Natural killer cell (primary cell): ENCODE data around the gene CCDC38. TPM values are rescaled to one million over a fixed set of nuclear protein-coding genes. Genes with fewer than 3 reads are reported as not detected.

Experiments used
- ATAC-seq, 3 donors: fragments of 150-1000 bp in 2 of 3; fragments of 200-7000 bp in 1 of 3; cut with Tn5 transposase; 1 replicate in 1 of 3; 2 replicates in 2 of 3; pipeline ENCODE4 v1.10.0; 2021; ENCODE audit warnings: mild to moderate bottlenecking in 2 of 3, moderate library complexity in 2 of 3
- DNase-seq, 2 donors: peaks; one replicate each; pipeline versions ENCODE4 v3.0.0 to v3.0.0-alpha.2; 2013 to 2021; ENCODE audit warnings: mixed read lengths in 1 of 2
- H3K27ac ChIP-seq: one replicate; pipeline ENCODE4 v1.5.1; 2013; ENCODE audit warnings: mild to moderate bottlenecking, low read length
- H3K27me3 ChIP-seq: one replicate; pipeline ENCODE4 v1.6.1; 2013; ENCODE audit warnings: low read length; ENCODE audit not compliant: control insufficient read depth, insufficient read depth
- H3K36me3 ChIP-seq: one replicate; pipeline ENCODE4 v1.6.1; 2013; ENCODE audit warnings: low read length; ENCODE audit not compliant: control insufficient read depth, insufficient read depth
- H3K4me1 ChIP-seq: one replicate; pipeline ENCODE4 v1.6.1; 2013; ENCODE audit warnings: low read length; ENCODE audit not compliant: control insufficient read depth, insufficient read depth
- H3K4me3 ChIP-seq: one replicate; pipeline ENCODE4 v1.5.1; 2013; ENCODE audit warnings: low read length
- H3K9me3 ChIP-seq: one replicate; pipeline ENCODE4 v1.6.1; 2013; ENCODE audit warnings: low read length; ENCODE audit not compliant: control insufficient read depth, insufficient read depth
- H3K27ac Mint-ChIP-seq, 2 donors: one replicate each; pipeline ENCODE4 v1.8.0; 2022; ENCODE audit warnings: mild to moderate bottlenecking in 2 of 2, mixed read lengths in 2 of 2, moderate library complexity in 1 of 2
- H3K27me3 Mint-ChIP-seq, 2 donors: one replicate each; pipeline ENCODE4 v1.8.0; 2022; ENCODE audit warnings: low read depth in 2 of 2, mixed read lengths in 2 of 2
- H3K36me3 Mint-ChIP-seq: one replicate; pipeline ENCODE4 v1.8.0; 2022; ENCODE audit warnings: mixed read lengths
- H3K4me1 Mint-ChIP-seq, 2 donors: one replicate each; pipeline ENCODE4 v1.8.0; 2022; ENCODE audit warnings: mixed read lengths in 2 of 2
- H3K4me3 Mint-ChIP-seq: one replicate; pipeline ENCODE4 v1.8.0; 2022; ENCODE audit warnings: mild to moderate bottlenecking, moderate library complexity, mixed read lengths
- H3K9me3 Mint-ChIP-seq, 2 donors: one replicate each; pipeline ENCODE4 v1.8.0; 2022; ENCODE audit warnings: mixed read lengths in 2 of 2
- CTCF ChIP-seq: fragments of 200-600 bp; IDR thresholded peaks from one replicate; pipeline ENCODE4 v1.8.0; 2022; ENCODE audit warnings: antibody characterized with exemption
- WGBS: methylation state at CpG from one replicate; pipeline ENCODE4 v1.1.7; 2013; ENCODE audit warnings: missing lambda C conversion rate; ENCODE audit not compliant: insufficient coverage; 5-methylcytosine and 5-hydroxymethylcytosine counted together
- intact Hi-C: fragments of 100-400 bp; cut with micrococcal nuclease; formaldehyde crosslinking; loops from one replicate; pipeline ENCODE4 v1.14.2; 2022
- total RNA-seq, 4 donors: library from RNA; stranded (reverse); fragments of 120-200 nt in 1 of 4; gene quantifications; one replicate each; pipeline versions ENCODE4 v1.2.3 to v1.2.4, GENCODE V29; 2013 to 2022

Gene CCDC38
- total RNA-seq, 3 donors from 2014 or later (not counting 1 experiment from before 2014, with no cell fraction given): 0.35 to 1.2 (median 0.63) TPM

GRCh38 chr12:95882080-95882479 is 60.3 kb downstream of the CCDC38 start:
- ATAC-seq: no peak

DNA sequence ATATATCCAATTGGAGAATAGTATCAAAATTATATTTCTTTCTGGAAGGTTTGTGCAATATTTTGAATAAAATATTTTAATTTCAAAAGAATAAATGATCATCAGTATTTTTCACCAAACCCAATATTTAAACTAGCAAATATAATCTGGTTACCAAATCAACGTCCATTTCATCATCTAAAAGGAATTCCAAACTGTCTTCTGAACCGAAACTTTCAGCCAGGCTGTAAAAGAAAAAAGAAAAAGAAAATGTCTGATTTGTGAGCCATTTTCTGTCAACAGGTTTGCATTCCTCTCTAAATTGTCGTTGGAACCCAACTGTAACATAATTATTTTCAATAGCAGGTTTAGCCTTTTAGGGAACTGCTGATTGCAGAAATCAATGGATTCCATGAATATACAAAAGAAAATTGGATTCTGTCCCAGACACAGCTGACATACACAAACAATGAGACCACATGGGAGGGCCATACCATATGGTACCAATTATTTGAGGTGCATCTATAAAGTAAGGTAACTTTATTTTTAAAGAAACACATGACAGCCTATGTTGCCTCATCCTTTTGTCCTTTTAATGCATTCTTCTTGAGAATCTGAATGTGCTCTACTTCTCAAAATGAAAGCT is 61.0 kb downstream of the CCDC38 start:
- Histone ChIP-seq H3K27ac (no peak overlapping the region), H3K36me3 (no peaks in the 10 kb centered on the region), H3K9me3 (peaks cover 2% of the 10 kb centered on the region), H3K4me1 (no peaks in the 10 kb centered on the region), H3K27me3 (no peaks in the 10 kb centered on the region), H3K4me3 (no peak overlapping the region)
- no peak for DNase-seq
- Mint-ChIP-seq H3K4me1 (no peaks in the 10 kb centered on the region), H3K9me3 (no peaks in the 10 kb centered on the region), H3K4me3 (no peak overlapping the region), H3K27ac (no peak overlapping the region), H3K27me3 (no peaks in the 10 kb centered on the region), H3K36me3 (no peaks in the 10 kb centered on the region)
- no peak for ATAC-seq
- 90% methylated on average over 3 of the region's 3 CpGs for WGBS
- TF ChIP-seq CTCF: no peak
- intact Hi-C loops: no loop called here

More at GRCh38 chr12:95882080-95882479, 60.3 kb downstream of the CCDC38 start:
- Histone ChIP-seq H3K9me3 (peaks cover 2% of the 10 kb centered on the region), H3K27ac (no peak overlapping the region), H3K27me3 (no peaks in the 10 kb centered on the region), H3K4me1 (no peaks in the 10 kb centered on the region), H3K36me3 (no peaks in the 10 kb centered on the region), H3K4me3 (no peak overlapping the region)
- no peak overlapping the region for H3K4me3 Mint-ChIP-seq
- no peak for TF ChIP-seq CTCF
- no peaks in the 10 kb centered on the region for H3K9me3 Mint-ChIP-seq
- intact Hi-C loops: no loop called here
- no peak overlapping the region for H3K27ac Mint-ChIP-seq
- 56% methylated on average over 1 of the region's 1 CpG for WGBS
- no peak for DNase-seq
- H3K27me3 Mint-ChIP-seq: no peaks in the 10 kb centered on the region
- no peaks in the 10 kb centered on the region for H3K36me3 Mint-ChIP-seq
- no peaks in the 10 kb centered on the region for H3K4me1 Mint-ChIP-seq

DNA sequence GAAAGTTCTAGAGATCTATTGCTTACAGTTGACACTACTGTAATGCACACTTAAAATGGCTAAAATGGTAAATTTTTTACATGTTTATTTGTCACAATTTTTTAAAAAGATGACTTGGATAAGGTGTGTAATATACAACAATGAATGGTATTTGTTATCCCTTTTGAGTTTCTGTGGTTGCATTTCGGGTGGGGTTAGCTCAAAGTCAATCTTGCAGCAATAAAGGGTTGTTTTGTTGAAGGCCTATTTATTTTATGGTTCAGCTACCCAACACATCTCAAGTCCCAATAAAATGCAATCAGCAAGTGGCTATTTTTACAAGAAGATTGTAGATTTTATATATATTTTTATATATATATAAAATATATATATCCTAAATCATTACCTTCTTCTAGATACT is 61.5 kb downstream of the CCDC38 start:
- no peaks in the 10 kb centered on the region for H3K36me3 ChIP-seq
- H3K4me1 ChIP-seq: no peaks in the 10 kb centered on the region
- intact Hi-C loops: no loop called here
- no peak overlapping the region for H3K27ac ChIP-seq
- WGBS: no CpG with 5 or more reads among the region's 1 CpG
- no peak for TF ChIP-seq CTCF
- Mint-ChIP-seq H3K27ac (no peak overlapping the region), H3K4me3 (no peak overlapping the region), H3K4me1 (no peaks in the 10 kb centered on the region), H3K9me3 (no peaks in the 10 kb centered on the region), H3K27me3 (no peaks in the 10 kb centered on the region), H3K36me3 (no peaks in the 10 kb centered on the region)
- no peak for ATAC-seq
- DNase-seq: no peak
- H3K4me3 ChIP-seq: no peak overlapping the region
- peaks cover 2% of the 10 kb centered on the region for H3K9me3 ChIP-seq
- no peaks in the 10 kb centered on the region for H3K27me3 ChIP-seq

- DNase-seq (no peak), ATAC-seq (no peak)
- Mint-ChIP-seq H3K27ac (no peak overlapping the region), H3K27me3 (no peaks in the 10 kb centered on the region), H3K4me1 (peaks cover 0 to 7% of the 10 kb centered on the region in 2 donors), H3K9me3 (no peaks in the 10 kb centered on the region), H3K36me3 (peaks cover 5% of the 10 kb centered on the region), H3K4me3 (no peak overlapping the region)
- no peak overlapping the region for H3K4me3 ChIP-seq
- 87% methylated on average over 2 of the region's 2 CpGs for WGBS
- no peaks in the 10 kb centered on the region for H3K36me3 ChIP-seq
- no peak overlapping the region for H3K27ac ChIP-seq
- intact Hi-C loops: no loop called here
- TF ChIP-seq CTCF: no peak
- no peaks in the 10 kb centered on the region for H3K27me3 ChIP-seq
- H3K9me3 ChIP-seq: no peaks in the 10 kb centered on the region
- no peaks in the 10 kb centered on the region for H3K4me1 ChIP-seq
These were observed 64.8 kb downstream of the CCDC38 start for GRCh38 chr12:95877622-95878021.
